IMR-90 (cell line): ENCODE results near the gene C12orf75. TPM values are rescaled to one million over a fixed set of nuclear protein-coding genes. Genes with fewer than 3 reads are reported as not detected.

Experiments used
- ATAC-seq: fragments of 200-7000 bp; cut with Tn5 transposase; 2 replicates; pipeline ENCODE4 v1.9.1; 2020; ENCODE audit warnings: low read depth, mild to moderate bottlenecking, moderate library complexity
- BruUV-seq: library from RNA; stranded (reverse); fragments of 400-500 nt; replicated peaks from 2 replicates; lab custom pipeline; 2021; lab: Mats Ljungman, UMichigan
- CTCF ChIA-PET: fragments of 300-600 bp; formaldehyde crosslinking; extraction: SDS; loops from one replicate; lab custom pipeline; 2021; ENCODE audit warnings: antibody characterized with exemption; lab: Yijun Ruan, JAX
- POLR2A ChIA-PET: fragments of 300-600 bp; sonication (Branson Sonifier 250); formaldehyde crosslinking; loops from one replicate; lab custom pipeline; 2022; ENCODE audit warnings: antibody characterized with exemption; ENCODE audit not compliant: unreplicated experiment; lab: Charles Lee
- DNase-seq: peaks from one replicate; pipeline ENCODE4 v3.0.0; 2013
- H2AFZ ChIP-seq: replicated peaks from 2 replicates; pipeline ENCODE3; 2013; ENCODE audit warnings: low read length, mild to moderate bottlenecking; ENCODE audit not compliant: poor library complexity
- H2AK5ac ChIP-seq: 2 replicates; pipeline ENCODE4 v1.6.1; 2013; ENCODE audit warnings: low read depth, low read length, inconsistent platforms
- H2AK9ac ChIP-seq: replicated peaks from 2 replicates; pipeline ENCODE3; 2013; ENCODE audit warnings: mild to moderate bottlenecking, low read depth, low read length, moderate library complexity; ENCODE audit not compliant: poor library complexity
- H2BK120ac ChIP-seq: 2 replicates; pipeline ENCODE4 v1.6.1; 2013; ENCODE audit warnings: low read depth, low read length, inconsistent platforms
- H2BK15ac ChIP-seq: 3 replicates; pipeline ENCODE4 v1.6.1; 2013; ENCODE audit warnings: low read depth, low read length, inconsistent platforms
- H2BK20ac ChIP-seq: 2 replicates; pipeline ENCODE4 v1.6.1; 2013; ENCODE audit warnings: low read depth, mild to moderate bottlenecking, inconsistent platforms, low read length, moderate library complexity
- H2BK5ac ChIP-seq: 2 replicates; pipeline ENCODE4 v1.6.1; 2013; ENCODE audit warnings: mild to moderate bottlenecking, low read depth, low read length, inconsistent platforms; ENCODE audit not compliant: poor library complexity, severe bottlenecking
- H3K14ac ChIP-seq: replicated peaks from 2 replicates; pipeline ENCODE4 v1.6.1; 2013; ENCODE audit warnings: low read depth, low read length, inconsistent platforms
- H3K18ac ChIP-seq: 2 replicates; pipeline ENCODE4 v1.6.1; 2013; ENCODE audit warnings: low read depth, low read length, control low read depth
- H3K23ac ChIP-seq: 2 replicates; pipeline ENCODE4 v1.6.1; 2013; ENCODE audit warnings: low read depth, low read length, inconsistent platforms
- H3K27ac ChIP-seq: 2 replicates; pipeline ENCODE4 v1.5.1; 2013; ENCODE audit warnings: mild to moderate bottlenecking, control low read depth, low read length; ENCODE audit not compliant: insufficient read depth
- H3K27me3 ChIP-seq: 2 replicates; pipeline ENCODE4 v1.6.1; 2013; ENCODE audit warnings: low read length; ENCODE audit not compliant: control insufficient read depth, insufficient read depth
- H3K36me3 ChIP-seq: 2 replicates; pipeline ENCODE4 v1.6.1; 2013; ENCODE audit warnings: low read length, mixed read lengths; ENCODE audit not compliant: control insufficient read depth, insufficient read depth
- H3K4ac ChIP-seq: 2 replicates; pipeline ENCODE4 v1.6.1; 2013; ENCODE audit warnings: low read depth, low read length, inconsistent platforms
- H3K4me1 ChIP-seq: 2 replicates; pipeline ENCODE4 v1.6.1; 2013; ENCODE audit warnings: low read length, mixed read lengths; ENCODE audit not compliant: control insufficient read depth, insufficient read depth
- H3K4me2 ChIP-seq: 2 replicates; pipeline ENCODE4 v1.6.1; 2013; ENCODE audit warnings: low read depth, mild to moderate bottlenecking, control low read depth, low read length, moderate library complexity
- H3K4me3 ChIP-seq: 2 replicates; pipeline ENCODE4 v1.5.1; 2013; ENCODE audit warnings: low read depth, mild to moderate bottlenecking, control low read depth, low read length, moderate library complexity; ENCODE audit not compliant: insufficient read depth
- H3K56ac ChIP-seq: 2 replicates; pipeline ENCODE4 v1.6.1; 2013; ENCODE audit warnings: low read length, inconsistent platforms; ENCODE audit not compliant: insufficient read depth; ENCODE audit errors: extremely low read depth
- H3K79me1 ChIP-seq, 2 experiments: 2 replicates each; pipeline ENCODE4 v1.6.1; 2013; ENCODE audit warnings: low read length in 2 of 2, inconsistent platforms in 1 of 2, low read depth in 1 of 2
- H3K9ac ChIP-seq: 2 replicates; pipeline ENCODE4 v1.6.1; 2013; ENCODE audit warnings: low read depth, low read length, control low read depth
- H3K9me1 ChIP-seq: 2 replicates; pipeline ENCODE4 v1.6.1; 2013; ENCODE audit warnings: low read length, inconsistent platforms; ENCODE audit not compliant: insufficient read depth
- H3K9me3 ChIP-seq: 2 replicates; pipeline ENCODE4 v1.6.1; 2013; ENCODE audit warnings: low read length; ENCODE audit not compliant: control insufficient read depth, insufficient read depth
- H4K20me1 ChIP-seq: 2 replicates; pipeline ENCODE4 v1.6.1; 2013; ENCODE audit warnings: low read length, inconsistent platforms; ENCODE audit not compliant: insufficient read depth
- H4K5ac ChIP-seq: 2 replicates; pipeline ENCODE4 v1.6.1; 2013; ENCODE audit warnings: mild to moderate bottlenecking, low read depth, low read length, control low read depth
- H4K8ac ChIP-seq, 2 experiments: 2 replicates each; pipeline ENCODE4 v1.6.1; 2013; ENCODE audit warnings: low read depth in 2 of 2, low read length in 2 of 2, control low read depth in 1 of 2, inconsistent platforms in 1 of 2
- H4K91ac ChIP-seq: 2 replicates; pipeline ENCODE4 v1.6.1; 2013; ENCODE audit warnings: low read depth, low read length, inconsistent platforms; ENCODE audit not compliant: insufficient read depth
- WGBS, 2 experiments: methylation state at CpG; one replicate each; pipeline versions ENCODE4 v1.1.5 to v1.1.7; 2013; ENCODE audit warnings: missing lambda C conversion rate in 2 of 2; ENCODE audit not compliant: insufficient read length in 1 of 2; ENCODE audit errors: extremely low coverage in 2 of 2; 5-methylcytosine and 5-hydroxymethylcytosine counted together
- dilution Hi-C: fragments of 300-500 bp; cut with HindIII; formaldehyde crosslinking; loops from one replicate; pipeline ENCODE4 v1.14.3; 2018; ENCODE audit warnings: low sequenced_read_pairs; ENCODE audit not compliant: unreplicated experiment
- in situ Hi-C: fragments of 300-500 bp; cut with MboI; formaldehyde crosslinking; loops from 3 replicates; pipeline ENCODE4 v1.14.3; 2019; ENCODE audit warnings: low sequenced_read_pairs, inconsistent platforms, mixed read lengths
- intact Hi-C: fragments of 100-400 bp; cut with micrococcal nuclease; formaldehyde crosslinking; loops from 2 replicates; pipeline ENCODE4 v1.10.0; 2022
- polyA plus RNA-seq, 3 experiments: library from polyadenylated mRNA; depleted of rRNA; stranded (reverse); fragments of >200 nt; gene quantifications; 2 replicates each; pipeline ENCODE4 v1.2.3, GENCODE V29; 2012; ENCODE audit warnings: low replicate concordance in 1 of 3
- total RNA-seq: library from RNA; depleted of rRNA; stranded (reverse); fragments of >200 nt; gene quantifications from 2 replicates; pipeline ENCODE4 v1.2.3, GENCODE V29; 2012
- TF ChIP-seq, protein P1 (sequence below): fragments of 150-350 bp; IDR thresholded peaks from 2 replicates; pipeline ENCODE4 v1.6.1; 2017; ENCODE audit warnings: mild to moderate bottlenecking, antibody characterized with exemption, low read length, low read depth

C12orf75 gene
- total and polyA plus RNA-seq, 2 of the 4 experiments (the other 2 are of a cell fraction) = 145 to 278 TPM

DNA sequence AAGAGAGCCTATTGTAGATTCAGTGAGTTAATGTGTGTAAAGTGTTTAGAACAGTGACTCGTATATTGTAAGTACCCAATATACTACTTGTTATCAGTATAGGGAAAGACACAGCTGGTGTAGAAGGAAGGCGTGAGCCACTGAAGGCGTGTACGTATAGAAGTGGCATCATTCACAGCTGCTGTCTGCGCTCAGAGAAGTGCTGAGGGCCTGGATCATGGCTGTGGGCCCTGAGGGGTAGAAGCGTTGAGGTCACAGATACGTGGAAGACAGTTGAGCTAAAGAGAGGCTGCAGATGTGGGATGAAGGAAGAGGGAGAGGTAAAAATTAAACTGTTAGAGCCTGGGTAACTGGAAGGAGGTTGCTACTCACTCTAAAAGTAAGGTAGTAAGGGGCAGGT lies 5.9 kb downstream of the C12orf75 start:
- peak overlapping the region; percentile 34; the same call in 1 of the 2 replicates for H3K27ac ChIP-seq
- H3K27me3 ChIP-seq = no peaks in the 10 kb centered on the region
- peak overlapping the region; percentile 6 for H4K91ac ChIP-seq
- BruUV-seq = no TSS peak
- peaks cover 16% of the 10 kb centered on the region for H3K9me1 ChIP-seq
- H3K4ac ChIP-seq = peak overlapping the region; percentile 53; the same call in 1 of the 2 replicates
- ChIA-PET CTCF (no interaction called here), POLR2A (no interaction called here)
- peaks cover 5% of the 10 kb centered on the region for H3K9me3 ChIP-seq
- TF ChIP-seq, protein P1, sequence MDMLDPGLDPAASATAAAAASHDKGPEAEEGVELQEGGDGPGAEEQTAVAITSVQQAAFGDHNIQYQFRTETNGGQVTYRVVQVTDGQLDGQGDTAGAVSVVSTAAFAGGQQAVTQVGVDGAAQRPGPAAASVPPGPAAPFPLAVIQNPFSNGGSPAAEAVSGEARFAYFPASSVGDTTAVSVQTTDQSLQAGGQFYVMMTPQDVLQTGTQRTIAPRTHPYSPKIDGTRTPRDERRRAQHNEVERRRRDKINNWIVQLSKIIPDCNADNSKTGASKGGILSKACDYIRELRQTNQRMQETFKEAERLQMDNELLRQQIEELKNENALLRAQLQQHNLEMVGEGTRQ = no peak
- peak overlapping the region; percentile 56; the same call in 1 of the 2 replicates for H2BK120ac ChIP-seq
- peak overlapping the region; percentile 79; the same call in 2 of the 3 replicates for H2BK15ac ChIP-seq
- H3K18ac ChIP-seq = peak overlapping the region; percentile 54; the same call in 1 of the 2 replicates
- intact Hi-C loops (no loop called here), dilution Hi-C loops (no loop called here), in situ Hi-C loops (no loop called here)
- no peak overlapping the region for H3K56ac ChIP-seq
- H4K20me1 ChIP-seq = peaks cover 44% of the 10 kb centered on the region
- H2AFZ ChIP-seq = no peak overlapping the region
- H3K79me1 ChIP-seq = peaks cover 11 to 30% of the 10 kb centered on the region in 2 experiments; a peak in 3 of 4 replicates
- 0 out of 2 replicates have a peak overlapping the region, but pooled peaks have one; percentile 20 for H2BK20ac ChIP-seq
- H3K4me2 ChIP-seq = no peak overlapping the region
- no peak overlapping the region; the same call in none of the 2 replicates for H3K23ac ChIP-seq
- H4K8ac ChIP-seq = peak overlapping the region in 1 of 2 experiments; percentile 4; a peak in 2 of 4 replicates
- ATAC-seq = no peak
- H2AK5ac ChIP-seq = peak overlapping the region; percentile 92
- H4K5ac ChIP-seq = peak overlapping the region; percentile 33; the same call in 1 of the 2 replicates
- peaks cover 5% of the 10 kb centered on the region for H3K36me3 ChIP-seq
- no peak overlapping the region for H2AK9ac ChIP-seq
- DNase-seq = peak; percentile 26
- peak overlapping the region; percentile 71 for H3K14ac ChIP-seq
- no peak overlapping the region for H3K4me3 ChIP-seq
- no peak overlapping the region for H3K9ac ChIP-seq
- 90% methylated on average over 6 of the region's 7 CpGs; no CpG with 5 or more reads in 1 of the 2 experiments for WGBS, 2 experiments
- H3K4me1 ChIP-seq = peaks cover 27% of the 10 kb centered on the region
- peak overlapping the region; percentile 85 for H2BK5ac ChIP-seq
